Activated CD4-positive, alpha-beta memory T cell treated with anti-CD3 and anti-CD28 coated beads for 36 hours (primary cell): ENCODE data around the gene SEPTIN2. TPM values are rescaled to one million over a fixed set of nuclear protein-coding genes. Genes with fewer than 3 reads are reported as not detected.
A peak's percentile ranks its signal among the peaks of the same experiment; 100 is the strongest.
"Not testable (repeated sequence)": the region's sequence is repeated elsewhere in the genome, so short reads cannot be mapped to it uniquely, and the experiment has no call there.

Experiments
- CTCF ChIA-PET: fragments of 350-600 bp; sonication (Branson Sonifier 250); formaldehyde crosslinking; loops from one replicate; lab custom pipeline; 2021; ENCODE audit warnings: antibody characterized with exemption, inconsistent platforms; lab: Charles Lee
- POLR2A ChIA-PET: fragments of 350-600 bp; sonication (Branson Sonifier 250); formaldehyde crosslinking; loops from one replicate; lab custom pipeline; 2021; ENCODE audit warnings: antibody characterized with exemption; lab: Charles Lee
- DNase-seq: peaks from one replicate; pipeline ENCODE4 v3.0.0-alpha.2; 2020
- H3K27ac Mint-ChIP-seq: one replicate; pipeline ENCODE4 v1.8.0; 2021; ENCODE audit warnings: mixed read lengths
- H3K27me3 Mint-ChIP-seq: one replicate; pipeline ENCODE4 v1.8.0; 2021; ENCODE audit warnings: mixed read lengths
- H3K36me3 Mint-ChIP-seq: one replicate; pipeline ENCODE4 v1.8.0; 2021; ENCODE audit warnings: mixed read lengths
- H3K4me1 Mint-ChIP-seq: one replicate; pipeline ENCODE4 v1.8.0; 2021; ENCODE audit warnings: low read depth, mixed read lengths
- H3K4me3 Mint-ChIP-seq: one replicate; pipeline ENCODE4 v1.8.0; 2021; ENCODE audit warnings: mild to moderate bottlenecking, mixed read lengths
- H3K9me3 Mint-ChIP-seq: one replicate; pipeline ENCODE4 v1.8.0; 2021; ENCODE audit warnings: mixed read lengths
- intact Hi-C: fragments of 100-400 bp; cut with micrococcal nuclease; formaldehyde crosslinking; loops from one replicate; pipeline ENCODE4 v1.15.1; 2023
- total RNA-seq, 2 experiments: library from RNA; stranded (reverse); gene quantifications; one replicate each; pipeline ENCODE4 v1.2.3, GENCODE V29; 2021

Gene SEPTIN2
- total RNA-seq, 2 experiments from 2014 or later = 255 to 261 TPM

- Mint-ChIP-seq H3K27me3 (no peaks in the 10 kb centered on the region), H3K36me3 (peaks cover 19% of the 10 kb centered on the region), H3K4me1 (peaks cover 4% of the 10 kb centered on the region), H3K4me3 (no peak overlapping the region), H3K9me3 (no peaks in the 10 kb centered on the region), H3K27ac (no peak overlapping the region)
- ChIA-PET POLR2A (no interaction called here), CTCF (no interaction called here)
- intact Hi-C loops = no loop called here
- DNase-seq = no peak
Observed at GRCh38 chr2:241379481-241380480, 64.1 kb downstream of the SEPTIN2 start.

GRCh38 chr2:241381872-241382271, 66.1 kb downstream of the SEPTIN2 start:
- intact Hi-C loops = no loop called here
- ChIA-PET POLR2A (no interaction called here), CTCF (no interaction called here)
- H3K4me3 Mint-ChIP-seq = no peak overlapping the region
- H3K36me3 Mint-ChIP-seq = peaks cover 8% of the 10 kb centered on the region
- no peaks in the 10 kb centered on the region for H3K9me3 Mint-ChIP-seq
- H3K27me3 Mint-ChIP-seq = no peaks in the 10 kb centered on the region
- no peak for DNase-seq
- no peak overlapping the region for H3K27ac Mint-ChIP-seq
- H3K4me1 Mint-ChIP-seq = peaks cover 1% of the 10 kb centered on the region

- H3K36me3 Mint-ChIP-seq, H3K27ac Mint-ChIP-seq, H3K4me1 Mint-ChIP-seq, H3K27me3 Mint-ChIP-seq, intact Hi-C loops, H3K4me3 Mint-ChIP-seq, DNase-seq, H3K9me3 Mint-ChIP-seq, POLR2A ChIA-PET: not testable (repeated sequence)
- CTCF ChIA-PET = interaction anchor here (0.7 kb wide), 1 partner anchor 524 kb away, joined by 3 read pairs; no protein-coding TSS in a partner anchor
Observed at GRCh38 chr2:241385450-241385849, 69.7 kb downstream of the SEPTIN2 start.

DNA sequence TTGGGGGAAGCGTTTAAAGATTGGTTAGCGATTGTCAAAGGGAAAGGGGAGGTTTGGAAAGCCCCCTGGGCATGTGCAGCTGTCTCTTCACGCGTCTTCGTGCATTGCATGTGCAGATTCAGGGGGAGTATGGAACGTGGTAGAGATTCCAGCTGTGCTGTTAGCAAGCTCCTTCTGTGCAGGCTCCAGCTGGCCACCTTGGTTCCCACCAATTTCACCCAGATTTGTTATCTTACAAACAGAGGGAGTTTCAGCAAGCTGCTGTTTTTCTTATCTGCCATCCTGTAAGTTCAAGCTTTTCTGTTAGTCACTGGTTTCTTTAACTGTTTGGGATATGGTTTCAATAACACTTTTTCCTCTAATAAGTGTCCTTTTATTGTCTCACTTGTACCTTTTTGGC, 70.8 kb downstream of the SEPTIN2 start:
- CTCF ChIA-PET = interaction anchor here (0.9 kb wide), 1 partner anchor 535 kb away, joined by 3 read pairs; no protein-coding TSS in a partner anchor

DNA sequence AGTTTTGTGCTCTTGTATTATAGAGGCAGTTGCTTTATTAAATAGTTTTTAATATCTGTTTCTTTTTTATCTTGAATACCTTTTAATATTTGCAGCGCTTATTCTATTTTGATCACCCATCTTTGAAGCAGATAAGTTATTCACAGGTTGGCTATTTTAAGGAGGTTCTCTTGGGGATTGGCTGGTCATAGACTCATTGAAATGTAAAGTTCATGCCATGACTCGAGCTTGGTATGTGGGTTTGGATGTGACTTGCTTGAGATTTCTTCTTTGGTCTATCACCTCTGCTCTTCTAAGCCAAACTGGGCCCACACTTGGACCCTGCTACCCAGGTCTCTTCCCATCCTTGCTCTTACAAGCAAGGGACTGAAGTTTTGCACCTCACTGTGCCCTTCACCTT, 74.0 kb downstream of the SEPTIN2 start:
- POLR2A ChIA-PET = no interaction called here
- no peaks in the 10 kb centered on the region for H3K27me3 Mint-ChIP-seq
- no peak overlapping the region for H3K4me3 Mint-ChIP-seq
- peaks cover 2% of the 10 kb centered on the region for H3K36me3 Mint-ChIP-seq
- no peak overlapping the region for H3K27ac Mint-ChIP-seq
- DNase-seq = no peak
- no peaks in the 10 kb centered on the region for H3K9me3 Mint-ChIP-seq
- H3K4me1 Mint-ChIP-seq = peaks cover 11% of the 10 kb centered on the region
- intact Hi-C loops = no loop called here
- CTCF ChIA-PET = interaction anchor here (0.7 kb wide), 1 partner anchor 57 kb away, joined by 3 read pairs; no protein-coding TSS in a partner anchor

More for the DNA sequence above, 70.8 kb downstream of the SEPTIN2 start:
- intact Hi-C loops = no loop called here
- POLR2A ChIA-PET = no interaction called here
- Mint-ChIP-seq H3K4me3 (no peak overlapping the region), H3K9me3 (no peaks in the 10 kb centered on the region), H3K36me3 (peaks cover 5% of the 10 kb centered on the region), H3K4me1 (peaks cover 8% of the 10 kb centered on the region), H3K27ac (no peak overlapping the region), H3K27me3 (no peaks in the 10 kb centered on the region)
- no peak for DNase-seq

DNA sequence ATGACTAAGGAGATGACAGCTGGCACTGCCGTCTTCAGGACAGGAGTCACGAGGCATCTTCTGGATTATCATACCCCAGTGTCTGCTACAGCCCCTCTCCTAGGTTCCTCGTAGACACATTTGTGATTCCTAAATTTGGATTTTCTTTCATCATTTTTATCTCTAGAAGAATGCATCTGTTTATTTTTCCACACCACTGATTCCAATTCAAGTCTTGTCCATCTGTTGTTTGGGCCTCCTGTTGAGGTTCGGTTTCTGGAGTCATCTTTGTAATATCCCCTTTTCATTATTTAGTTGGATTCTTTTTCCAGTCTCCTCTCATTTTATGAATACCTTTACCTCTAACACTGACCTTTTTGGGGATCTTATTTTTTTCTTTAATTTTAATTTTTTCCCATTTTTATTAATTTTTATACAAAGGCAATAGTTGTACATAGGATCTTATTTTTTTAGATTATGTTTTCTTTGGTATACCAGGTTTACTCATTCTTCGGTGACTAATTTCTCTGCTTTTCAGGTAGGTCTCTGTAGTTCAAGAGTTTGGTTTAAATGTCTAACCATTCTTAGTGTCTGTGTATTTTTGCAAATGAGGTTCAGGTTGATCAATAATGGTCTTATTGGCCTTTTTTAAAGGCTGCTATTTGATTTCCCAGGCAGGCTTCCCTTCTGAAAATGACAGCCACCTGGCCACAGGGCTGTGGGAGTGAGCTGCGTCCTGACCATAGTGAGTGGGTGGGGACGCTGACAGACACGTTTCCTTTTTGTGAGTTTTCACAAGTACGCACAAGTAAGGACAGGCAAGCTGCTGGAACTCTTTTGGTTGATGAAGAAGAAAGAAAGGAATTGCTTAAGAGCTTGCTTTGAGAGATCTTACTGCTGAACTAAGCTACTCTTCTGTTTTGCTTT, 74.8 kb downstream of the SEPTIN2 start:
- H3K36me3 Mint-ChIP-seq = peaks cover 5% of the 10 kb centered on the region
- H3K27me3 Mint-ChIP-seq = no peaks in the 10 kb centered on the region
- DNase-seq = peak; percentile 54
- H3K4me3 Mint-ChIP-seq = no peak overlapping the region
- no peak overlapping the region for H3K27ac Mint-ChIP-seq
- H3K9me3 Mint-ChIP-seq = no peaks in the 10 kb centered on the region
- H3K4me1 Mint-ChIP-seq = peaks cover 11% of the 10 kb centered on the region
- ChIA-PET POLR2A (no interaction called here), CTCF (interaction anchor here (0.7 kb wide), 1 partner anchor 58 kb away, joined by 3 read pairs; no protein-coding TSS in a partner anchor)
- intact Hi-C loops = no loop called here

- Mint-ChIP-seq H3K4me1 (peaks cover 11% of the 10 kb centered on the region), H3K36me3 (peaks cover 7% of the 10 kb centered on the region), H3K9me3 (no peaks in the 10 kb centered on the region), H3K27me3 (no peaks in the 10 kb centered on the region), H3K27ac (no peak overlapping the region), H3K4me3 (no peak overlapping the region)
- intact Hi-C loops = no loop called here
- POLR2A ChIA-PET = interaction anchor here (0.7 kb wide), 1 partner anchor 78 kb away, joined by 4 read pairs; no protein-coding TSS in a partner anchor
- CTCF ChIA-PET = interaction anchor here (0.7 to 0.8 kb wide), 2 partner anchors 268 to 314 kb away, joined by 3 read pairs; no protein-coding TSS in a partner anchor
- no peak for DNase-seq
Observed at GRCh38 chr2:241391892-241392665, 76.4 kb downstream of the SEPTIN2 start.

- H3K4me1 Mint-ChIP-seq = peaks cover 11% of the 10 kb centered on the region
- CTCF ChIA-PET = interaction anchor here (0.6 to 0.8 kb wide), 2 partner anchors 154 to 315 kb away, joined by 3 read pairs; no protein-coding TSS in a partner anchor
- intact Hi-C loops, H3K27ac Mint-ChIP-seq, POLR2A ChIA-PET, H3K4me3 Mint-ChIP-seq, H3K36me3 Mint-ChIP-seq, H3K9me3 Mint-ChIP-seq, H3K27me3 Mint-ChIP-seq, DNase-seq: not testable (repeated sequence)
Observed at GRCh38 chr2:241392753-241393152, 77.0 kb downstream of the SEPTIN2 start.

- Mint-ChIP-seq H3K36me3 (peaks cover 7% of the 10 kb centered on the region), H3K4me1 (peaks cover 11% of the 10 kb centered on the region), H3K9me3 (no peaks in the 10 kb centered on the region), H3K27me3 (no peaks in the 10 kb centered on the region), H3K27ac (no peak overlapping the region), H3K4me3 (no peak overlapping the region)
- POLR2A ChIA-PET = no interaction called here
- DNase-seq = no peak
- intact Hi-C loops = no loop called here
- CTCF ChIA-PET = interaction anchor here (0.6 kb wide), 1 partner anchor 153 kb away, joined by 3 read pairs; no protein-coding TSS in a partner anchor
Observed at GRCh38 chr2:241393524-241394196, 77.9 kb downstream of the SEPTIN2 start.

DNA sequence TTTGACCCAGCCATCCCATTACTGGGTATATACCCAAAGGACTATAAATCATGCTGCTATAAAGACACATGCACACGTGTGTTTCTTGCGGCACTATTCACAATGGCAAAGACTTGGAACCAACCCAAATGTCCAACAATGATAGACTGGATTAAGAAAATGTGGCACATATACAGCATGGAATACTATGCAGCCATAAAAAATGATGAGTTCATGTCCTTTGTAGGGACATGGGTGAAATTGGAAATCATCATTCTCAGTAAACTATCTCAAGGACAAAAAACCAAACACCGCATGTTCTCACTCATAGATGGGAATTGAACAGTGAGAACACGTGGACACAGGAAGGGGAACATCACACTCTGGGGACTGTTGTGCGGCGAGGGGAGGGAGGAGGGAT, 81.1 kb downstream of the SEPTIN2 start:
- H3K9me3 Mint-ChIP-seq, intact Hi-C loops, DNase-seq, H3K27ac Mint-ChIP-seq, CTCF ChIA-PET, H3K36me3 Mint-ChIP-seq, POLR2A ChIA-PET, H3K4me3 Mint-ChIP-seq, H3K4me1 Mint-ChIP-seq, H3K27me3 Mint-ChIP-seq: not testable (repeated sequence)
